ENCODE measurements around the gene KATNA1. TPM values are rescaled to one million over a fixed set of nuclear protein-coding genes. Genes with fewer than 3 reads are reported as not detected.
A peak's percentile ranks its signal among the peaks of the same experiment; 100 is the strongest.

KATNA1 gene
- total RNA-seq, 3 donors from 2014 or later (not counting 1 experiment from before 2014, with no cell fraction given), result 16.4 to 22.7 (median 21.0) TPM

DNA sequence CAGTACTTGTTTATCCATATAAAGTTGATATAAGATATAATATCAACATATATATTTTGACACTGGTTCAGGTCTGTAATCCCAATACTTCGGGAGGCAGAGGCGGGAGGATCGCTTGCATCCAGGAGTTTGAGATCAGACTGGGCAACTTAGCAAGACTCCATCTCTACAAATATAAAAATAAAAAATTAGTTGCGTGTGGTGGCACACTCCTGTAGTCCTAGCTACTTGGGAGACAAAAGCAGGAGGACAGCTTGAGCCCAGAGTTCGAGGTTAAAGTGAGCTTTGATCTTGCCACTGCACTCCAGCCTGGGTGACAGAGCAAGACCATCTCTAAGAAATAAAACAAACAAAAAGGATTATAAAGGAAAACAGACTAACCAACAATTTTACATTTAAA, 8.9 kb upstream of the KATNA1 start:
- Mint-ChIP-seq H3K36me3 (peaks cover 9% of the 10 kb centered on the region), H3K4me1 (no peaks in the 10 kb centered on the region), H3K27ac (no peak overlapping the region), H3K4me3 (no peak overlapping the region), H3K27me3 (ENCODE audit: low read depth in 2 of 2) (no peaks in the 10 kb centered on the region), H3K9me3 (no peaks in the 10 kb centered on the region)
- DNase-seq (no peak), ATAC-seq (no peak)
- H3K27ac ChIP-seq (ENCODE audit: low read length), result no peak overlapping the region
- H3K27me3 ChIP-seq (ENCODE audit: control insufficient read depth, insufficient read depth, low read length), result no peaks in the 10 kb centered on the region
- intact Hi-C loops (cut with micrococcal nuclease), result no loop called here
- no peaks in the 10 kb centered on the region for H3K4me1 ChIP-seq (ENCODE audit: control insufficient read depth, insufficient read depth, low read length)
- TF ChIP-seq CTCF (IDR thresholded peaks at IDR 0.05), result no peak
- H3K36me3 ChIP-seq (ENCODE audit: control insufficient read depth, insufficient read depth, low read length), result peaks cover 28% of the 10 kb centered on the region
- WGBS (ENCODE audit: insufficient coverage), result 100% methylated on average over 5 of the region's 5 CpGs
- no peak overlapping the region for H3K4me3 ChIP-seq (ENCODE audit: low read length)
- no peaks in the 10 kb centered on the region for H3K9me3 ChIP-seq (ENCODE audit: control insufficient read depth, insufficient read depth, low read length)

- Histone ChIP-seq H3K27me3 (ENCODE audit: control insufficient read depth, insufficient read depth, low read length) (no peaks in the 10 kb centered on the region), H3K4me1 (ENCODE audit: control insufficient read depth, insufficient read depth, low read length) (peaks cover 13% of the 10 kb centered on the region), H3K27ac (ENCODE audit: low read length) (no peak overlapping the region), H3K4me3 (ENCODE audit: low read length) (no peak overlapping the region), H3K36me3 (ENCODE audit: control insufficient read depth, insufficient read depth, low read length) (no peaks in the 10 kb centered on the region), H3K9me3 (ENCODE audit: control insufficient read depth, insufficient read depth, low read length) (no peaks in the 10 kb centered on the region)
- Mint-ChIP-seq H3K27me3 (ENCODE audit: low read depth in 2 of 2) (no peaks in the 10 kb centered on the region), H3K4me3 (no peak overlapping the region), H3K27ac (no peak overlapping the region), H3K9me3 (no peaks in the 10 kb centered on the region), H3K36me3 (no peaks in the 10 kb centered on the region), H3K4me1 (peaks cover 19 to 22% of the 10 kb centered on the region in 2 donors)
- DNase-seq (no peak), ATAC-seq (no peak)
- intact Hi-C loops (cut with micrococcal nuclease), result no loop called here
- TF ChIP-seq CTCF (IDR thresholded peaks at IDR 0.05), result no peak
Measured at GRCh38 chr6:149651056-149651455, 2.5 kb upstream of the KATNA1 start.

GRCh38 chr6:149646599-149646998, 1.9 kb downstream of the KATNA1 start:
- peaks cover 13% of the 10 kb centered on the region for H3K4me1 ChIP-seq (ENCODE audit: control insufficient read depth, insufficient read depth, low read length)
- H3K27ac ChIP-seq (ENCODE audit: low read length), result no peak overlapping the region
- Mint-ChIP-seq H3K9me3 (no peaks in the 10 kb centered on the region), H3K27ac (no peak overlapping the region), H3K36me3 (no peaks in the 10 kb centered on the region), H3K4me1 (peaks cover 26 to 29% of the 10 kb centered on the region in 2 donors), H3K4me3 (peak overlapping the region; percentile 92), H3K27me3 (ENCODE audit: low read depth in 2 of 2) (no peaks in the 10 kb centered on the region)
- no peaks in the 10 kb centered on the region for H3K27me3 ChIP-seq (ENCODE audit: control insufficient read depth, insufficient read depth, low read length)
- ATAC-seq (no peak), DNase-seq (no peak)
- WGBS (ENCODE audit: insufficient coverage), result 100% methylated on average over 1 of the region's 3 CpGs
- H3K4me3 ChIP-seq (ENCODE audit: low read length), result no peak overlapping the region
- intact Hi-C loops (cut with micrococcal nuclease), result no loop called here
- H3K9me3 ChIP-seq (ENCODE audit: control insufficient read depth, insufficient read depth, low read length), result no peaks in the 10 kb centered on the region
- no peak for TF ChIP-seq CTCF (IDR thresholded peaks at IDR 0.05)
- no peaks in the 10 kb centered on the region for H3K36me3 ChIP-seq (ENCODE audit: control insufficient read depth, insufficient read depth, low read length)

DNA sequence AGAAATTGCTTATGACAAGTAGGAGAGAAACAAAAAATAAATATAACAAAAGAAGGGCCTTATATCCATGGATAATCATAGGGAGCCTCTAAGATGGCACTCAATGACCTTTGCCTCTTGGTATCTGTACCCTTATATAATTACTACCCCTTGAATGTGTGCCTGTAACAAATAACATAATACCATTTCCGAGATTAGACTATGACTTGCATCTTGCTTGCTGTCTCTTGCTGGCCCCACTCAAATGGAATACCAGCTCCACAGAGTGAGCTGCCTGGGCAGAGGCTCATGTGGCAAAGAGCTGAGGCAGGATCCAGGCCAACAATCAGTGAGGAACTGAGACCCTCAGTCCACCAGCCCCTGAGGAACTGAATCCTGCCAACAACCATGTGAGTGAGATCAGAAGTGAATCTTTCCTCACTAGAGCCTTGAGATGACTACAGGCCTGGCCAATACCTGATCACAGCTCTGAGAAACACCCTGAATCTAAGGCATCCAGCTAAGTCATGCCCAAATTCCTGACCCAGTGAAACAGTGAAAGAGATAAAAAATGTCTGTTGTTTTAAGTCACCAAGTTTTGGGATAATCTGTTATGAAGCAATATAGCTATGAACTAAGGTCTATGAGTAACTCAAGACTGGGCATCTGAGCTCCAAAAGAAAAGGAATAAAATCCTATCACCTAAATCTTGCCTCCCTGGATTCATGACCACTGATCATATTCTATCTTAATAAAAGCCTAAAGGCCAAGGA, 5.5 kb downstream of the KATNA1 start:
- Mint-ChIP-seq H3K9me3 (no peaks in the 10 kb centered on the region), H3K36me3 (no peaks in the 10 kb centered on the region), H3K4me1 (peaks cover 18 to 23% of the 10 kb centered on the region in 2 donors), H3K27me3 (ENCODE audit: low read depth in 2 of 2) (no peaks in the 10 kb centered on the region), H3K27ac (no peak overlapping the region), H3K4me3 (no peak overlapping the region)
- ATAC-seq, result no peak
- no peak overlapping the region for H3K4me3 ChIP-seq (ENCODE audit: low read length)
- H3K36me3 ChIP-seq (ENCODE audit: control insufficient read depth, insufficient read depth, low read length), result peaks cover 3% of the 10 kb centered on the region
- no peak for DNase-seq
- no peaks in the 10 kb centered on the region for H3K27me3 ChIP-seq (ENCODE audit: control insufficient read depth, insufficient read depth, low read length)
- H3K27ac ChIP-seq (ENCODE audit: low read length), result no peak overlapping the region
- WGBS (ENCODE audit: insufficient coverage), result 91% methylated on average over 1 of the region's 1 CpG
- H3K9me3 ChIP-seq (ENCODE audit: control insufficient read depth, insufficient read depth, low read length), result no peaks in the 10 kb centered on the region
- TF ChIP-seq CTCF (IDR thresholded peaks at IDR 0.05), result no peak
- intact Hi-C loops (cut with micrococcal nuclease), result no loop called here
- H3K4me1 ChIP-seq (ENCODE audit: control insufficient read depth, insufficient read depth, low read length), result peaks cover 8% of the 10 kb centered on the region
